GM12874 (cell line): ENCODE data around the gene PAPLN.

Experiments
- CTCF ChIP-seq: IDR thresholded peaks from 2 replicates; pipeline ENCODE4 v1.5.1; 2011; ENCODE audit warnings: low read depth, mild to moderate bottlenecking, control low read depth, low read length, moderate library complexity; ENCODE audit not compliant: insufficient read depth

The PAPLN gene

DNA sequence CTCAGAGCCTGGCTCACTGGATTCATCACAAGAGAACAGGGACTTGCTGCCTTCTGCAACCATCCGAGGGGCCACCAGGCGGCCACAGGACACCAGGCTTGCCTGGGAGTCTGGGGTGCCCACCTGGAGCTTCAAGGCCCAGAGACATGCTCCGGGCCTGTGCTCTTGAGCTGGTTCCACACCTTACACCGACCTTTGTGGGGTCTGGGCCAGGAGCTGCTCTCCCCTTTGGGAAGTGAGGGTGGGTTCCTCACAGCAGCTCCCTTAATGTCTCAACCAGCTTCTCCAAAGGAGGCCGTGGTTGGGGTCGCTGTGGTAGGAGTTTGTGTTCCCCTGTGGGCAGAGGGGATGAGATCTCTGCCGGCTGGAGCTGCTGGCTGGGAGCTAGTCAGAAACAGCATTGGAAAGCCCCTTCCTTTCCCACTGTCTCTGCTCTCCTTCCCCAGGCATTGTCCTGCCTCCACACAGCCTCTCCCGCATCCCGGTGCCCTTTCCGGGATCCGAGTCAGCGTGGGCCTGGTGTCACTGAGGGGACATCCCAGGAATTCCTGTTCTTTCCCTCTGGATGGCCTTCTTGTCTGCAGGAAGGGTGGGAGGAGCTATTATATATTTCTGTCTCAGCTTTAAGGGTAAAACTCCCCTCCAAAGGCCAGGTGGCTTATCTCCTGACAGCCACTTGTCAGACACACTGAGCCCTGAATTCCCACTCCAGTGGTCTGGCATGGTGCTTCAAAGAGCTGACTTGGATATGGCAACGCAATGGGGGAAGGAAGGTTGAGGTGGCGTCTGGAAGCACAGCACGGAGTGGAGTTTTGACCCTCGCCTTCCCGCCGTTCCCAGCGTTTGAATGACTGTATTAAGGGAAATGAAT is 5.1 kb upstream of the PAPLN start:
- peak; percentile 83 for TF ChIP-seq CTCF

DNA sequence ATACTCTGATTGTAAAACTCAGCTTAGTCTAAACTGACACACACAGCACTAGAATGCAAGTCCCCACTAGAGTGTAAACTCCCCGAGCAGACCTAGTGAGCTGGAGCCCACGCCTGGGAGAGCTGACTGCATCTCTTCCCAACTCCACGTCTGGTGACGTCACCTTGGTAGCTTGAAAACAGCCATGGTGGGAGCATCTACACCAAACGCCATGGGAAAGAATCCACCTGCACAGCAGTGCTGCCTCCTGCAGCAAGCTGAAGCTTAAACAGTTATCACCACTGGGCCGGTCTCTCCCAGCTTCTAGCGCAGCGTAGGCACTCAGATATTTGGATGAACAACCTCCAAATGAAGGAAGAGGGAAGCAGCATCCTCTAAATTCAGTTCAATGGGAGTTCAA is 4.3 kb upstream of the PAPLN start:
- TF ChIP-seq CTCF = no peak

DNA sequence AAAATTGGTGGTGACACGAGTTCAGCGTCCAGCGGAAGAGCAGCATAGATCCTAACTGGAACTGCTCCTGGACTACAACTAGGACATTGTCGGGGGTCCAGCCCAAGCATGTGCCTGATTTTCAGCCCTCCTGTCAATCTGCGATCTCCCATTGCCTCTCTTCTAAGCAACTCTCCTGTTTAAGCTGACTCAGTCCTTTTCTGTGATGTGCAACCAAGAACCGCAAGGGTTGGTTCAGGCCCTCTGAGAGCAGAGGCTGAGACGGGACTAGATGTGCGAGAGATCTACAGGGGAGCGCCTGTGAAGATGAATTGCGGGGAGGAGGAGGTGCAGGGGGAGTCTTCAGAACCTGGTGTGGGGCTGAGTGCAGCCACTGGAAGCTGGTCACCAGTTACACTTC is 3.7 kb upstream of the PAPLN start:
- TF ChIP-seq CTCF = no peak

- no peak for TF ChIP-seq CTCF
These were observed 3.3 kb upstream of the PAPLN start for GRCh38 chr14:73234029-73234428.

DNA sequence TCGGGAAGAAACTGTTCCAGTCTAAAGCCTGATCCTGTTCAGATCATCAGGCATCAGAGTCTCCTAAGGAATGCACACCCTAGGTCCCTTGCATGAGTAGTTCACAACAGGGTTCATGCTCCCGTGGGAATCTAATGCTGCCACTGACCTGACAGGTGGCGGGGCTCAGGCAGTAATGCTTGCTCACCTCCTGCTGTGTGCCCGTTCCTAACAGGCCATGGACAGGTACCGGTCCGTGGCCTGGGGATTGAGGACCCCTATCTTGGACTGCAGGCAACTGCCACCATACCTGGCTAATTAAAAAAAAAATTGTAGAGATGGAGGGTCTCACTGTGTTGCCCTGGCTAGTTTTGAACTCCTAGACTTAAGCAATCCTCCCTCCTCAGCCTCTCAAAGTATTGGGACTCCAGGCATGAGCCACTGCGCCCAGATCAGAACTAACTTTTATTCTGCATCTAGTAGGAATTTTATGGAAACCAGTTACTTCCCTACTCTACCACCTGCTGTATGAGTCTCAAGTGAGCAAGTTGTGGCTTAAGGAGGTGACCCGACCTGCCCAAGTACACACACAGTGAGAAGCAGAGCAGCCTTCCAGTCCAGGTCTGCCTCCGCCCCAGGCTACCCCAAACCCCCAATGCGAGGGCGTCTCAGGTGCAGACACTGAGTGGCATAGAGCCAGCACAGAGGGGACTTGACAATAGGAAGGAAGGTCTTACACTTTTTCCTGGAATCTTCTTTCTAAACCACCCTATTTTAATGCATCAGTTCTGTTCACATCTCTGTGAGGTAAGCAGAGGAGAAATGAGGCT is 2.5 kb upstream of the PAPLN start:
- no peak for TF ChIP-seq CTCF

- TF ChIP-seq CTCF = no peak
These were observed 1.7 kb upstream of the PAPLN start for GRCh38 chr14:73235531-73236155.

GRCh38 chr14:73236157-73236556 is 1.1 kb upstream of the PAPLN start:
- TF ChIP-seq CTCF = no peak
